Retinal pigment epithelial cell (primary cell): ENCODE measurements around the gene AIDA.
"Not testable (repeated sequence)": the region's sequence is repeated elsewhere in the genome, so short reads cannot be mapped to it uniquely, and the experiment has no call there.

ENCODE experiments used
- DNase-seq: peaks from one replicate; pipeline ENCODE4 v3.0.0-alpha.2; 2010; ENCODE audit warnings: low read depth
- H3K4me3 ChIP-seq: 2 replicates; pipeline ENCODE4 v1.5.1; 2011; ENCODE audit warnings: mild to moderate bottlenecking, low read length, control low read depth, moderate library complexity
- CTCF ChIP-seq: conservative IDR thresholded peaks from 2 replicates; pipeline ENCODE4 v1.5.1; 2011; ENCODE audit warnings: low read depth, low read length, control low read depth, inconsistent platforms

The AIDA gene

GRCh38 chr1:222750651-222751050 lies 38.4 kb upstream of the AIDA start:
- H3K4me3 ChIP-seq = no peak overlapping the region
- DNase-seq = no peak

GRCh38 chr1:222749927-222750326 lies 37.6 kb upstream of the AIDA start:
- no peak overlapping the region for H3K4me3 ChIP-seq
- no peak for DNase-seq
- no peak for TF ChIP-seq CTCF

More at GRCh38 chr1:222750651-222751050, 38.4 kb upstream of the AIDA start:
- TF ChIP-seq CTCF = no peak

- DNase-seq, H3K4me3 ChIP-seq: not testable (repeated sequence)
Observed at GRCh38 chr1:222741630-222742457, 29.6 kb upstream of the AIDA start.

DNA sequence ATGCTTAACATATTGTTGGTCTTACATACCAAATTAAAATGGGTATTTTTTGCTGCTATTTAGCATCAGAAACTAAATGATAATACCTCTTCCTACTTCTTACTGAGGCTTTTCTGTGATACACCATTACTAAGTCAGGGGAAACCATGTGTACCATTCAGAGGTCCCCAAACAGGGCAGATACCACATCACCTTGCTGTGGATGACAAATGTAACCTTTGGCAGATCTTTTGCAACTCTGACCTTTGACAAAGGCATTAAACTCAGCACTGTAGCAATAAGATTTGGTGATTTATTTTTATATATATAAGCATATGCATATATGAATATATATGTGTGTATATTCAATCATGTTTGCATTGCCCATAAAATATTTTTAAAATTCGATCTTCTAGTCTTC lies 27.6 kb upstream of the AIDA start:
- H3K4me3 ChIP-seq = no peak overlapping the region
- no peak for TF ChIP-seq CTCF
- DNase-seq = no peak

DNA sequence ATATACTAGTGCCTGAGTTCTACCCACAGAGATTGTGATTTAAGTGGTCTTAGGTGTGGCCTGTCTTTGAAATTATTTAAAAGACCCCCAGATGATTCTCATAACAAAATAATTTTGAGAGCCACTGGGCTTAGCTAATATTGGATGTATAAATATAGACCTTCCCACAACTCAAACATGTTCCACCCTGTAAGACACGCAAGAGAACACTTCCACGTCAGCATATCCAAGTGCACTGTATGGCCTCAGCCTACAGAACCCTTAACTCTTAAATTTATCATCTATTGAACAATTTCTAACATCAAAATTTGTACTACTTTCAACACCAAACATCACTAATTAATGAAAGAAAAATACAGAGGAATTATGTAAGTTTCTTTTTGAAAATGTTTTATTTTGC lies 27.2 kb upstream of the AIDA start:
- DNase-seq = no peak
- no peak for TF ChIP-seq CTCF
- no peak overlapping the region for H3K4me3 ChIP-seq

DNA sequence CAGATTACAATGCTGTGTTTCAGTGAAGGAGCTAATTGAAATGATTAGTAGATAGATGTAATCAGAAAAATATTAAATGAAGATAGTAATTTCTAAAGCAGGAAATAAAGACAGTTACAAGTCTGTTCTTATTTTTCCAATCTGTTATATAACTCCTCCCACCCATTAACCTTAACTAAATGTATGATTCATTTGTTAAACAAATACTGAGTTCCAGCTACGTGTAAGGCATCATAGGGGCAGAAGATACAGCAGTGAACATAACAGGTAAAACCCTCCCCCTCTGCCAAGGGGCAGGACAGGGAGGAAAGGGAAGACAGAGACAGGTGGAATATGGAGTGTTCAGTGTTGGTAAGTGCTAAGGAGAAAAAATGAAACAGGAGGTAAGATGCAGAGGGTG lies 24.7 kb upstream of the AIDA start, which contains the start of gene FAM177B:
FAM177B (plus strand) TSS at position 231 of the 400 bp plus-strand sequence. CDS start 9,344 bp downstream, outside the sequence.
- TF ChIP-seq CTCF = no peak
- no peak for DNase-seq
- no peak within 1 kb of the TSS for H3K4me3 ChIP-seq

GRCh38 chr1:222736470-222736869 lies 24.2 kb upstream of the AIDA start:
- no peak overlapping the region for H3K4me3 ChIP-seq
- DNase-seq = no peak
- no peak for TF ChIP-seq CTCF
